Measurements from ENCODE around the gene CDHR2. TPM values are rescaled to one million over a fixed set of nuclear protein-coding genes. Genes with fewer than 3 reads are reported as not detected.

CDHR2 gene
- total RNA-seq, 4 donors from 2014 or later = 0.15 TPM; not detected in 3

- no peak overlapping the region for H3K4me3 ChIP-seq
- 56 to 70% methylated on average over 4 to 14 of the region's 25 CpGs for WGBS, 2 donors (ENCODE audit: low coverage in 1 of 2)
- peaks cover 0 to 27% (median 12%) of the 10 kb centered on the region in 3 donors for H3K4me1 ChIP-seq
- no peak overlapping the region for H3K27ac ChIP-seq
- H3K36me3 ChIP-seq = no peaks in the 10 kb centered on the region
- H3K9me3 ChIP-seq = no peaks in the 10 kb centered on the region
- no peak for ATAC-seq
- H3K27me3 ChIP-seq = peaks cover 98% of the 10 kb centered on the region
- TF ChIP-seq POLR2AphosphoS5 (IDR thresholded peaks at IDR 0.05) = no peak
- TF ChIP-seq POLR2A (IDR thresholded peaks at IDR 0.05) = no peak
- no peak for TF ChIP-seq EP300 (IDR thresholded peaks at IDR 0.05)
- no peak for TF ChIP-seq CTCF (IDR thresholded peaks at IDR 0.05)
Observed at GRCh38 chr5:176625966-176626875, 77.1 kb downstream of the CDHR2 start.

GRCh38 chr5:176626876-176627236 lies 77.7 kb downstream of the CDHR2 start:
- WGBS, 2 donors (ENCODE audit: low coverage in 1 of 2) = 70 to 83% methylated on average over 1 to 3 of the region's 7 CpGs
- Histone ChIP-seq H3K27me3 (peaks cover 98% of the 10 kb centered on the region), H3K36me3 (no peaks in the 10 kb centered on the region), H3K4me1 (peaks cover 0 to 20% (median 12%) of the 10 kb centered on the region in 3 donors), H3K9me3 (no peaks in the 10 kb centered on the region), H3K27ac (no peak overlapping the region), H3K4me3 (no peak overlapping the region)
- no peak for ATAC-seq
- TF ChIP-seq POLR2AphosphoS5 (IDR thresholded peaks at IDR 0.05) = no peak
- TF ChIP-seq EP300 (IDR thresholded peaks at IDR 0.05) = no peak
- TF ChIP-seq POLR2A (IDR thresholded peaks at IDR 0.05) = no peak
- no peak for TF ChIP-seq CTCF (IDR thresholded peaks at IDR 0.05)

GRCh38 chr5:176627582-176627981 lies 78.4 kb downstream of the CDHR2 start:
- Histone ChIP-seq H3K4me3 (no peak overlapping the region), H3K9me3 (no peaks in the 10 kb centered on the region), H3K4me1 (peaks cover 0 to 19% (median 12%) of the 10 kb centered on the region in 3 donors), H3K36me3 (no peaks in the 10 kb centered on the region), H3K27ac (no peak overlapping the region), H3K27me3 (peaks cover 98% of the 10 kb centered on the region)
- no peak for TF ChIP-seq POLR2A (IDR thresholded peaks at IDR 0.05)
- no peak for TF ChIP-seq POLR2AphosphoS5 (IDR thresholded peaks at IDR 0.05)
- no peak for TF ChIP-seq EP300 (IDR thresholded peaks at IDR 0.05)
- no peak for TF ChIP-seq CTCF (IDR thresholded peaks at IDR 0.05)
- no peak for ATAC-seq
- WGBS, 2 donors (ENCODE audit: low coverage in 1 of 2) = 20 to 59% methylated on average over 1 to 4 of the region's 5 CpGs

- H3K4me1 ChIP-seq = peaks cover 0 to 19% (median 12%) of the 10 kb centered on the region in 3 donors
- H3K4me3 ChIP-seq = no peak overlapping the region
- no peaks in the 10 kb centered on the region for H3K9me3 ChIP-seq
- no peak for TF ChIP-seq EP300 (IDR thresholded peaks at IDR 0.05)
- no peak for TF ChIP-seq POLR2AphosphoS5 (IDR thresholded peaks at IDR 0.05)
- TF ChIP-seq CTCF (IDR thresholded peaks at IDR 0.05) = no peak
- no peak for TF ChIP-seq POLR2A (IDR thresholded peaks at IDR 0.05)
- ATAC-seq = no peak
- H3K27ac ChIP-seq = no peak overlapping the region
- WGBS, 2 donors (ENCODE audit: low coverage in 1 of 2) = 41 to 64% methylated on average over 5 to 9 of the region's 13 CpGs
- H3K27me3 ChIP-seq = peaks cover 99% of the 10 kb centered on the region
- no peaks in the 10 kb centered on the region for H3K36me3 ChIP-seq
Observed at GRCh38 chr5:176628406-176629228, 79.5 kb downstream of the CDHR2 start.
